ENCODE results near the gene ICE2. TPM values are rescaled to one million over a fixed set of nuclear protein-coding genes. Genes with fewer than 3 reads are reported as not detected.

The ICE2 gene
- total and polyA plus RNA-seq, 5 donors from 2014 or later, result 37.1 to 52.2 (median 48.3) TPM

DNA sequence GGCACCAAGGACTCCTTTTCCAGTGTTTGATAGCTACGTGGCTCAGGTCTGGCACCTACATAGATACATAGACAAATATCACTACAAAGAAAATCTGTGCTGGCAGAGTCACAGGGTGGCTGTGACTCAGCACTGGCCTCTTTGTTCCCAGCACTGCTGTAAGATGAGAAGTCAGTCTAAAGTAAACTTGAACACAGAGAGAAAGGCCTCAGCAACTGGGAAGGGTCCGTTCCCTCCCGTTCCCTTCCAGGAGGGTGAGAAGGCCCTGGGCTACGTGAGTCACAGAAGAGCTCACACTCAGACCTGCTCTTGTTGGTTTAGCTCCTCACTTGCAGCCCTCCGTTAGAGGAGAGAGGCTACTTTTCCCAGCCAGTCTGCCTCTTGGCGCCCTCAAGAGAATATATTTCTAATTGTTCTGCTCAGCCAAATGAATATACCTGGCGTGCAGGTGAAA, 104.3 kb downstream of the ICE2 start:
- H3K4me3 ChIP-seq (ENCODE audit: low read depth, low read length), result no peak overlapping the region
- Mint-ChIP-seq H3K27ac (no peak overlapping the region), H3K4me3 (no peak overlapping the region), H3K4me1 (peaks cover 7 to 18% (median 11%) of the 10 kb centered on the region in 4 donors), H3K9me3 (no peaks in the 10 kb centered on the region), H3K27me3 (no peaks in the 10 kb centered on the region), H3K36me3 (peaks cover 32% of the 10 kb centered on the region)
- H3K27ac ChIP-seq (ENCODE audit: insufficient read depth, low read length, poor library complexity, severe bottlenecking), result no peak overlapping the region
- no peaks in the 10 kb centered on the region for H3K9me3 ChIP-seq (ENCODE audit: control insufficient read depth in 2 of 2, low read length in 2 of 2)
- DNase-seq (no peak), ATAC-seq (ENCODE audit: low read depth in 2 of 2) (no peak)
- no peaks in the 10 kb centered on the region for H3K27me3 ChIP-seq (ENCODE audit: control insufficient read depth, insufficient read depth, low read length)
- no peaks in the 10 kb centered on the region for H3K4me1 ChIP-seq (ENCODE audit: control insufficient read depth, insufficient read depth, low read length, poor library complexity, severe bottlenecking)
- H3K36me3 ChIP-seq (ENCODE audit: control insufficient read depth, insufficient read depth, low read length), result peaks cover 56% of the 10 kb centered on the region

DNA sequence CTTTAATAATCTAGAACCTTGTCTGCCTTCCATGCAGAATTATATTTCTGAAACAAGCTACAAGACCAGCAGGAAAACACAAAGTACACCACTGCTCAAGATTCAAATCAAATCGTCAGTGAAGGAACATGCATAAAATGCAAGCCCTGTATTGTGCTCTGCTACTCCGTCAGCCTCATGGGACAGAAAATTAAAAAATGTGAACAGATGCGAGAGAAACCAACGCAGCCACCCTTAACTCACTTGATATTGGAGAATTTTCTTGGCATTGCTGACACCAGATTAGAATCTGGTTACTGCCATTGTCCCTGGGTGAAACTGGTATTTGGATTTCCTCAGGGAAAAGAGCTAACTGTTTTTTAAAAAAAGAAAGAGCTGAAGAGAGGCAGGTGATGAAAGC, 104.7 kb downstream of the ICE2 start:
- Histone ChIP-seq H3K9me3 (ENCODE audit: control insufficient read depth in 2 of 2, low read length in 2 of 2) (no peaks in the 10 kb centered on the region), H3K4me3 (ENCODE audit: low read depth, low read length) (no peak overlapping the region), H3K4me1 (ENCODE audit: control insufficient read depth, insufficient read depth, low read length, poor library complexity, severe bottlenecking) (no peaks in the 10 kb centered on the region), H3K36me3 (ENCODE audit: control insufficient read depth, insufficient read depth, low read length) (peaks cover 54% of the 10 kb centered on the region), H3K27me3 (ENCODE audit: control insufficient read depth, insufficient read depth, low read length) (no peaks in the 10 kb centered on the region), H3K27ac (ENCODE audit: insufficient read depth, low read length, poor library complexity, severe bottlenecking) (no peak overlapping the region)
- DNase-seq (no peak), ATAC-seq (ENCODE audit: low read depth in 2 of 2) (no peak)
- peak overlapping the region in 1 of 3 donors; percentile 78 for H3K27ac Mint-ChIP-seq
- no peak overlapping the region for H3K4me3 Mint-ChIP-seq
- H3K36me3 Mint-ChIP-seq, result peaks cover 30% of the 10 kb centered on the region
- no peaks in the 10 kb centered on the region for H3K27me3 Mint-ChIP-seq
- peaks cover 7 to 18% (median 12%) of the 10 kb centered on the region in 4 donors for H3K4me1 Mint-ChIP-seq
- H3K9me3 Mint-ChIP-seq, result no peaks in the 10 kb centered on the region

DNA sequence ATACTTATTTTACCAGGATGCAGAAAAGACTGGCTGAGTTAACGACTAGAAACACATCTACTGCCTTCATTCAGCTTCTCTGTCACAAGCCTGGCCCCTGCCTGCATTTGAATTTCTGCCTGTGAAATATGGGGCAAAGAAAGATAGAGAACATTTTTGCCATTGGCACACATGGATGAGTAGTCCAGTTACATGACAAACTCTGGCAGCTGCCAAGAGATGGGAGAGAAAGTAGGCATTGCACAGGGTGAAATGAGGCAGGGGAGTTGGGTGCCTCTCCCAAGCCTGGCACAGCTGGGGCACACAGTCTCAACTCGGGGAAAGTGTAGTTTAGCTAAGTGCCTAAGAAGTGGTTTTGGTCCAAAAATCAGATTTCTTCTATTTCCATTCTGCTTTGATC, 105.2 kb downstream of the ICE2 start:
- Histone ChIP-seq H3K9me3 (ENCODE audit: control insufficient read depth in 2 of 2, low read length in 2 of 2) (no peaks in the 10 kb centered on the region), H3K27ac (ENCODE audit: insufficient read depth, low read length, poor library complexity, severe bottlenecking) (no peak overlapping the region), H3K4me1 (ENCODE audit: control insufficient read depth, insufficient read depth, low read length, poor library complexity, severe bottlenecking) (no peaks in the 10 kb centered on the region), H3K27me3 (ENCODE audit: control insufficient read depth, insufficient read depth, low read length) (no peaks in the 10 kb centered on the region), H3K4me3 (ENCODE audit: low read depth, low read length) (no peak overlapping the region), H3K36me3 (ENCODE audit: control insufficient read depth, insufficient read depth, low read length) (peaks cover 56% of the 10 kb centered on the region)
- H3K27ac Mint-ChIP-seq, result peak overlapping the region in 1 of 3 donors; percentile 78
- H3K9me3 Mint-ChIP-seq, result no peaks in the 10 kb centered on the region
- H3K4me3 Mint-ChIP-seq, result no peak overlapping the region
- H3K27me3 Mint-ChIP-seq, result no peaks in the 10 kb centered on the region
- no peak for DNase-seq
- ATAC-seq (ENCODE audit: low read depth in 2 of 2), result no peak
- H3K36me3 Mint-ChIP-seq, result peaks cover 30% of the 10 kb centered on the region
- peaks cover 7 to 18% (median 12%) of the 10 kb centered on the region in 4 donors for H3K4me1 Mint-ChIP-seq

DNA sequence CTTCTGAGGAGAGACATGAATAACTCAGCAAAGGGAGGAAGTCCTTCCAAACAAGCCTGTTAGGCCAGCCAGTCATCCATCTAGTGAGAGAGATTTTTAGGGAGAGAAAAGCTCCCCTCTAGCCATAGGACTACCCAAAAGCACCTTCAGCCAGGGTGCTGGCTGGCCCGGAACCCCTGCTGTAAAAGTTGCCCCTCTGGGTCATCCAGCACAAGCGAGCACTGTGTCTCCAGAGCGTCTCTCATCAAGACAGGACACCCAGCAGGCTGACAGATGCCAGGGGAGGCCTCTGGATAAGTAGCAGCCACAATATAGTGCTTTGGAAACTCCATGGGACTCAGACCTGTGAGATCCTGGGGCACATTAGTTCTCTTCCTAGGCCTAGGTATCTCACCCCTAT, 105.6 kb downstream of the ICE2 start:
- Mint-ChIP-seq H3K27me3 (no peaks in the 10 kb centered on the region), H3K27ac (peak overlapping the region in 1 of 3 donors; percentile 78), H3K4me1 (peaks cover 7 to 18% (median 12%) of the 10 kb centered on the region in 4 donors), H3K4me3 (no peak overlapping the region), H3K9me3 (no peaks in the 10 kb centered on the region), H3K36me3 (peaks cover 30% of the 10 kb centered on the region)
- H3K36me3 ChIP-seq (ENCODE audit: control insufficient read depth, insufficient read depth, low read length), result peaks cover 56% of the 10 kb centered on the region
- no peaks in the 10 kb centered on the region for H3K27me3 ChIP-seq (ENCODE audit: control insufficient read depth, insufficient read depth, low read length)
- DNase-seq (no peak), ATAC-seq (ENCODE audit: low read depth in 2 of 2) (no peak)
- no peak overlapping the region for H3K4me3 ChIP-seq (ENCODE audit: low read depth, low read length)
- no peaks in the 10 kb centered on the region for H3K9me3 ChIP-seq (ENCODE audit: control insufficient read depth in 2 of 2, low read length in 2 of 2)
- no peak overlapping the region for H3K27ac ChIP-seq (ENCODE audit: insufficient read depth, low read length, poor library complexity, severe bottlenecking)
- H3K4me1 ChIP-seq (ENCODE audit: control insufficient read depth, insufficient read depth, low read length, poor library complexity, severe bottlenecking), result no peaks in the 10 kb centered on the region

DNA sequence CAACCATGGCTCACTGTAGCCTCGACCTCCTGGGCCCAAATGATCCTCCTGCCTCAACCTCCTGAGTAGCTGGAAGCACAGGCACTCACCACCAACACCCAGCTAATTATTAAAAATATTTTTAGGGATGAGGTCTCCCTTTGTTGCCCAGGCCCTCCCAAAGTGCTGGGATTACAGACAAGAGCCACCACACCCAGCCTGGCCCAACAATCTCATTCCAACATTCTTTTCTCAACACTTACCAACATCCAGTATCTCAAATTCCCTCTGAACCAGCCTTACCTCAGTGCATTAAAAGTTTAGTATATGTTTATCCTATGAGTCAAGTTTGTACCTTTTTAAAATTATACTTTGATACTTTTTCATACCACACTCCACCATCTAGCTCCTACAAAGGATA, 106.2 kb downstream of the ICE2 start:
- no peaks in the 10 kb centered on the region for H3K27me3 Mint-ChIP-seq
- no peak for DNase-seq
- no peak for ATAC-seq (ENCODE audit: low read depth in 2 of 2)
- H3K36me3 Mint-ChIP-seq, result peaks cover 30% of the 10 kb centered on the region
- no peaks in the 10 kb centered on the region for H3K27me3 ChIP-seq (ENCODE audit: control insufficient read depth, insufficient read depth, low read length)
- no peaks in the 10 kb centered on the region for H3K9me3 ChIP-seq (ENCODE audit: control insufficient read depth in 2 of 2, low read length in 2 of 2)
- no peak overlapping the region for H3K4me3 Mint-ChIP-seq
- peak overlapping the region in 1 of 3 donors; percentile 22 for H3K27ac Mint-ChIP-seq
- no peak overlapping the region for H3K27ac ChIP-seq (ENCODE audit: insufficient read depth, low read length, poor library complexity, severe bottlenecking)
- no peaks in the 10 kb centered on the region for H3K4me1 ChIP-seq (ENCODE audit: control insufficient read depth, insufficient read depth, low read length, poor library complexity, severe bottlenecking)
- peaks cover 7 to 18% (median 11%) of the 10 kb centered on the region in 4 donors for H3K4me1 Mint-ChIP-seq
- no peaks in the 10 kb centered on the region for H3K9me3 Mint-ChIP-seq
- H3K36me3 ChIP-seq (ENCODE audit: control insufficient read depth, insufficient read depth, low read length), result peaks cover 56% of the 10 kb centered on the region
- no peak overlapping the region for H3K4me3 ChIP-seq (ENCODE audit: low read depth, low read length)

DNA sequence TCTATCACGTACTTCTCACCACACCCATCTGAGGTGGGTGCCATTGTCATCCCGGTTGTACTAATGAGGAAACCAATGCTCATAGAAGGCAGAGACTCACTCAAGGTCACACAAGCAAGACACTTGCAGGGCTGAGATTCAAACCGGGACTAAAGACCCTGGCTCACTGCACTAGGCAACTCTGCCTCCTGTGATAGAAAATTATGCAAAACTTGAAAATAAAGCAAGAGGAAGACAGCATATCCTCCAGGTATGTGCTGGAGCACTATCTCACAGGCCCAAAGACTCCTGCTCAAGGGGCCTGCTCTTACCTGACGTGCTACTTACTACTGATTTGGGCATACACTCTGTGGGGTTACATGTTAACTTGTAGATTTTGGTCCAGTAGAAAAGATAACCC, 106.7 kb downstream of the ICE2 start:
- H3K36me3 Mint-ChIP-seq, result peaks cover 29% of the 10 kb centered on the region
- peaks cover 7 to 16% (median 11%) of the 10 kb centered on the region in 4 donors for H3K4me1 Mint-ChIP-seq
- no peaks in the 10 kb centered on the region for H3K9me3 ChIP-seq (ENCODE audit: control insufficient read depth in 2 of 2, low read length in 2 of 2)
- H3K27me3 Mint-ChIP-seq, result no peaks in the 10 kb centered on the region
- H3K36me3 ChIP-seq (ENCODE audit: control insufficient read depth, insufficient read depth, low read length), result peaks cover 54% of the 10 kb centered on the region
- no peaks in the 10 kb centered on the region for H3K27me3 ChIP-seq (ENCODE audit: control insufficient read depth, insufficient read depth, low read length)
- H3K27ac Mint-ChIP-seq, result peak overlapping the region in 1 of 3 donors; percentile 46
- H3K4me3 Mint-ChIP-seq, result no peak overlapping the region
- ATAC-seq (ENCODE audit: low read depth in 2 of 2) (no peak), DNase-seq (no peak)
- no peak overlapping the region for H3K27ac ChIP-seq (ENCODE audit: insufficient read depth, low read length, poor library complexity, severe bottlenecking)
- H3K4me1 ChIP-seq (ENCODE audit: control insufficient read depth, insufficient read depth, low read length, poor library complexity, severe bottlenecking), result no peaks in the 10 kb centered on the region
- H3K9me3 Mint-ChIP-seq, result no peaks in the 10 kb centered on the region
- H3K4me3 ChIP-seq (ENCODE audit: low read depth, low read length), result no peak overlapping the region

DNA sequence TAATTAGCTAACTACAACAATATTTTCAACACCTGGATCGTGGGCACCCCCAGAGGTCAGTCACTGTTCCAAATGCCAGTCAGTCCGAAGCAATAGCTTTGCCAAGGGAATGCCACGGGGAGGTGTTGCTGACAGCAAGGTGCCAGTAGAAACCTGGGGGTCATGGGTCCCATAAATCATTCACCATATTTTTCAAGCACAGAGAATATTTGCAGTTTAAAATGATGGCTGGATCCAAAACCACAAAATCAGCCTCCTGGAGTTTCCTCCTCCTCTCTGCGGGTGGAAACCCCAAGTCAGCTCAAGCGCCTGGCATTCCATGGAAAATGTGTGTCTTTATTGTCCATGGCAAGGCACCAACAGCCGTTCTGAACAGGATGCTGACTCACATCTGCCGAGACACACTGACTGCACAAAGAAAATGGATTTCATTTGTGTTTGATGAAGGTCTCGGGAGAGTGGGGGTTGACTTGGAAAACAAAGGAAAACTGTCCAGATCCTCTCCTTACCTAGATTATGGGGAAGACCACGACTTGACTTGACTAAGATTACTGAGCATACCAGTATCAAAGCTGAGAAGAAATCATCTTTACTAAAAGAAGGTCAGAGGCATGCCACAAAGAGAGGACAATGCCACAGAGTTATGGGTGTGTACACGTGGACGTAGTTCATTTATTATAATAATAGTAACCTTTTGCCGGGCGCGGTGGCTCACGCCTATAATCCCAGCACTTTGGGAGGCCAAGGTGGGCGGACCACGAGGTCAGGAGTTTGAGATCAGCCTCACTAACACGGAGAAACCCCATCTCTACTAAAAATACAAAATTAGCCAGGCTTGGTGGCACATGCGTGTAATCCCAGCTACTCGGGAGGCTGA, 107.5 kb downstream of the ICE2 start:
- ATAC-seq (ENCODE audit: low read depth in 2 of 2) (no peak), DNase-seq (no peak)
- H3K36me3 Mint-ChIP-seq, result peaks cover 21% of the 10 kb centered on the region
- H3K9me3 Mint-ChIP-seq, result no peaks in the 10 kb centered on the region
- H3K4me1 ChIP-seq (ENCODE audit: control insufficient read depth, insufficient read depth, low read length, poor library complexity, severe bottlenecking), result no peaks in the 10 kb centered on the region
- H3K4me3 Mint-ChIP-seq, result no peak overlapping the region
- peak overlapping the region in 1 of 3 donors; percentile 83 for H3K27ac Mint-ChIP-seq
- H3K9me3 ChIP-seq (ENCODE audit: control insufficient read depth in 2 of 2, low read length in 2 of 2), result no peaks in the 10 kb centered on the region
- no peak overlapping the region for H3K4me3 ChIP-seq (ENCODE audit: low read depth, low read length)
- no peaks in the 10 kb centered on the region for H3K27me3 ChIP-seq (ENCODE audit: control insufficient read depth, insufficient read depth, low read length)
- H3K27ac ChIP-seq (ENCODE audit: insufficient read depth, low read length, poor library complexity, severe bottlenecking), result peak overlapping the region; percentile 23
- H3K36me3 ChIP-seq (ENCODE audit: control insufficient read depth, insufficient read depth, low read length), result peaks cover 47% of the 10 kb centered on the region
- H3K27me3 Mint-ChIP-seq, result no peaks in the 10 kb centered on the region
- H3K4me1 Mint-ChIP-seq, result peaks cover 7 to 13% (median 11%) of the 10 kb centered on the region in 4 donors

DNA sequence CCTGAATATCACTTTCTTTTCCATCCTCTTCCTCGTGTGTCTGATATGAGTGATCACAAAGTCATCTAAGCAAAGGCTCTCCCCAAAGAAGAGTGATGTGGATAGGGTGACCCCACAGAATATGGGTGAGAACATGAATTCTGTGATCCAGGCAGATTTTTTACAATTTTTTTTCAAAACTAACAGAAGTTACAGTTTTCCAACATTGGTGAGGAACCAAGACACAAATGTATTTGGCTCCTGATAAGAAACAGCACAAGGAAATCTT, 108.1 kb downstream of the ICE2 start:
- Mint-ChIP-seq H3K9me3 (no peaks in the 10 kb centered on the region), H3K4me1 (peaks cover 7 to 13% (median 10%) of the 10 kb centered on the region in 4 donors), H3K27ac (peak overlapping the region in 1 of 3 donors; percentile 83), H3K36me3 (peaks cover 17% of the 10 kb centered on the region), H3K27me3 (no peaks in the 10 kb centered on the region), H3K4me3 (no peak overlapping the region)
- H3K27ac ChIP-seq (ENCODE audit: insufficient read depth, low read length, poor library complexity, severe bottlenecking), result peak overlapping the region; percentile 23
- peaks cover 44% of the 10 kb centered on the region for H3K36me3 ChIP-seq (ENCODE audit: control insufficient read depth, insufficient read depth, low read length)
- H3K27me3 ChIP-seq (ENCODE audit: control insufficient read depth, insufficient read depth, low read length), result no peaks in the 10 kb centered on the region
- no peak for ATAC-seq (ENCODE audit: low read depth in 2 of 2)
- no peak overlapping the region for H3K4me3 ChIP-seq (ENCODE audit: low read depth, low read length)
- no peaks in the 10 kb centered on the region for H3K9me3 ChIP-seq (ENCODE audit: control insufficient read depth in 2 of 2, low read length in 2 of 2)
- H3K4me1 ChIP-seq (ENCODE audit: control insufficient read depth, insufficient read depth, low read length, poor library complexity, severe bottlenecking), result no peaks in the 10 kb centered on the region
- no peak for DNase-seq
